DND-41 (cell line): Measurements from ENCODE around the gene VENTX.

Experiments
- ATAC-seq: fragments of 200-7000 bp; cut with Tn5 transposase; 3 replicates; pipeline ENCODE4 v1.9.1; 2021; ENCODE audit warnings: low read depth; ENCODE audit not compliant: insufficient read depth
- DNase-seq: peaks from one replicate; pipeline ENCODE4 v3.0.0-alpha.2; 2020
- H2AFZ ChIP-seq: 2 replicates; pipeline ENCODE4 v1.6.0; 2012; ENCODE audit warnings: low read depth, low read length
- H3K27ac ChIP-seq: 2 replicates; pipeline ENCODE4 v1.5.1; 2012; ENCODE audit warnings: low read length, inconsistent platforms
- H3K27me3 ChIP-seq: fragments of 200-600 bp; sonication (generic); 2 replicates; pipeline ENCODE4 v1.6.0; 2012; ENCODE audit warnings: low read length, mild to moderate bottlenecking, inconsistent platforms; ENCODE audit not compliant: insufficient read depth, poor library complexity
- H3K36me3 ChIP-seq: 2 replicates; pipeline ENCODE4 v1.5.1; 2012; ENCODE audit warnings: low read length, inconsistent platforms; ENCODE audit not compliant: insufficient read depth
- H3K4me1 ChIP-seq: 2 replicates; pipeline ENCODE4 v1.5.1; 2012; ENCODE audit warnings: mild to moderate bottlenecking, low read length; ENCODE audit not compliant: insufficient read depth
- H3K4me2 ChIP-seq: 2 replicates; pipeline ENCODE4 v1.6.0; 2012; ENCODE audit warnings: mild to moderate bottlenecking, moderate library complexity, low read length, inconsistent platforms; ENCODE audit not compliant: insufficient read depth
- H3K4me3 ChIP-seq, 2 experiments: fragments of 200-600 bp in 1 of 2; shearing (Covaris generic) in 1 of 2; 2 replicates each; pipeline ENCODE4 v1.5.1; 2012 to 2016; ENCODE audit warnings: inconsistent platforms in 2 of 2, low read length in 2 of 2, mild to moderate bottlenecking in 2 of 2, low read depth in 1 of 2, moderate library complexity in 1 of 2
- H3K79me2 ChIP-seq: 2 replicates; pipeline ENCODE4 v1.6.0; 2012; ENCODE audit warnings: low read length, inconsistent platforms; ENCODE audit not compliant: insufficient read depth
- H3K9ac ChIP-seq: 2 replicates; pipeline ENCODE4 v1.6.0; 2012; ENCODE audit warnings: low read depth, mild to moderate bottlenecking, inconsistent platforms, low read length, moderate library complexity
- H3K9me3 ChIP-seq: 2 replicates; pipeline ENCODE4 v1.5.1; 2012; ENCODE audit warnings: low read length, moderate library complexity, mild to moderate bottlenecking, inconsistent platforms; ENCODE audit not compliant: insufficient read depth, severe bottlenecking
- H4K20me1 ChIP-seq: 2 replicates; pipeline ENCODE4 v1.6.0; 2012; ENCODE audit warnings: low read length; ENCODE audit not compliant: insufficient read depth
- CTCF ChIP-seq: IDR thresholded peaks from 2 replicates; pipeline ENCODE4 v1.5.1; 2012; ENCODE audit warnings: borderline replicate concordance, low read length, moderate library complexity, mild to moderate bottlenecking; ENCODE audit not compliant: poor library complexity, severe bottlenecking; ENCODE audit errors: extremely low read depth
- EZH2 ChIP-seq: IDR thresholded peaks from 3 replicates; pipeline ENCODE4 v1.6.1; 2012; ENCODE audit warnings: borderline replicate concordance, low read depth, mild to moderate bottlenecking, moderate library complexity, low read length, inconsistent platforms; ENCODE audit not compliant: severe bottlenecking

VENTX gene

GRCh38 chr10:133225707-133226191 lies 11.9 kb upstream of the VENTX start:
- no peak overlapping the region for H3K27ac ChIP-seq
- no peaks in the 10 kb centered on the region for H3K79me2 ChIP-seq
- no peak overlapping the region for H3K4me2 ChIP-seq
- ATAC-seq (no peak), DNase-seq (no peak)
- no peak for TF ChIP-seq EZH2
- no peak for TF ChIP-seq CTCF
- H3K27me3 ChIP-seq, result no peaks in the 10 kb centered on the region
- no peak overlapping the region for H3K9ac ChIP-seq
- H3K36me3 ChIP-seq, result no peaks in the 10 kb centered on the region
- no peak overlapping the region for H3K4me3 ChIP-seq
- H2AFZ ChIP-seq, result no peak overlapping the region
- no peaks in the 10 kb centered on the region for H3K9me3 ChIP-seq
- H3K4me1 ChIP-seq, result no peaks in the 10 kb centered on the region
- H4K20me1 ChIP-seq, result no peaks in the 10 kb centered on the region

- H3K9ac ChIP-seq, result no peak overlapping the region
- ATAC-seq, result no peak
Measured at GRCh38 chr10:133226251-133226808, 11.3 kb upstream of the VENTX start.

GRCh38 chr10:133227256-133227655 lies 10.4 kb upstream of the VENTX start:
- DNase-seq (no peak), ATAC-seq (no peak)
- TF ChIP-seq CTCF (no peak), EZH2 (no peak)
- no peak overlapping the region for H3K4me3 ChIP-seq
- H3K4me2 ChIP-seq, result no peak overlapping the region
- H2AFZ ChIP-seq, result no peak overlapping the region
- no peaks in the 10 kb centered on the region for H3K9me3 ChIP-seq
- H3K36me3 ChIP-seq, result no peaks in the 10 kb centered on the region
- no peak overlapping the region for H3K9ac ChIP-seq
- no peaks in the 10 kb centered on the region for H3K4me1 ChIP-seq
- H3K79me2 ChIP-seq, result no peaks in the 10 kb centered on the region
- no peaks in the 10 kb centered on the region for H4K20me1 ChIP-seq
- no peaks in the 10 kb centered on the region for H3K27me3 ChIP-seq
- no peak overlapping the region for H3K27ac ChIP-seq

More at GRCh38 chr10:133226251-133226808, 11.3 kb upstream of the VENTX start:
- Histone ChIP-seq H3K27ac (no peak overlapping the region), H3K4me3 (no peak overlapping the region), H3K36me3 (no peaks in the 10 kb centered on the region), H2AFZ (no peak overlapping the region), H3K9me3 (no peaks in the 10 kb centered on the region), H3K4me1 (no peaks in the 10 kb centered on the region), H3K4me2 (no peak overlapping the region), H3K79me2 (no peaks in the 10 kb centered on the region), H4K20me1 (no peaks in the 10 kb centered on the region), H3K27me3 (no peaks in the 10 kb centered on the region)
- TF ChIP-seq CTCF, result no peak
- TF ChIP-seq EZH2, result no peak
- no peak for DNase-seq
